GM12878 (cell line): ENCODE data around the gene PPP2R2B. TPM values are rescaled to one million over a fixed set of nuclear protein-coding genes. Genes with fewer than 3 reads are reported as not detected.

Source experiments
- ATAC-seq: fragments of 200-7000 bp; cut with Tn5 transposase; 3 replicates; pipeline ENCODE4 v1.9.1; 2020; ENCODE audit warnings: mild to moderate bottlenecking, moderate library complexity
- BruUV-seq: library from RNA; stranded (reverse); fragments of 400-500 nt; replicated peaks from 2 replicates; lab custom pipeline; 2021; lab: Mats Ljungman, UMichigan
- CTCF ChIA-PET: fragments of 300-600 bp; sonication (Branson Sonifier 250); formaldehyde crosslinking; extraction: SDS; loops from one replicate; lab custom pipeline; 2021; ENCODE audit warnings: inconsistent platforms; lab: Yijun Ruan, JAX
- POLR2A ChIA-PET: fragments of 350-600 bp; formaldehyde crosslinking; extraction: SDS; loops from one replicate; lab custom pipeline; 2021; ENCODE audit warnings: inconsistent platforms; lab: Charles Lee
- RAD21 ChIA-PET: fragments of 300-600 bp; sonication (Branson Sonifier 250); formaldehyde crosslinking; loops from one replicate; lab custom pipeline; 2023; ENCODE audit warnings: antibody characterized with exemption; ENCODE audit not compliant: unreplicated experiment; lab: Charles Lee
- SMC1A ChIA-PET: fragments of 300-600 bp; sonication (Branson Sonifier 250); formaldehyde crosslinking; loops from one replicate; lab custom pipeline; 2023; ENCODE audit not compliant: unreplicated experiment, uncharacterized antibody; lab: Charles Lee
- DNase-seq: peaks from one replicate; pipeline ENCODE4 v3.0.0-alpha.2; 2011; ENCODE audit warnings: low read depth, low spot score
- FAIRE-seq: peaks from 3 replicates; lab custom pipeline; 2011; peaks lifted over from hg19 to GRCh38; lab: Jason Lieb, UNC
- H2AFZ ChIP-seq: 2 replicates; pipeline ENCODE4 v1.6.0; 2011; ENCODE audit warnings: low read depth, low read length, control low read depth; ENCODE audit not compliant: control insufficient read depth
- H3K27ac ChIP-seq: 2 replicates; pipeline ENCODE4 v1.5.1; 2011; ENCODE audit warnings: control low read depth; ENCODE audit not compliant: control insufficient read depth, insufficient read depth
- H3K27me3 ChIP-seq, 2 experiments: replicated peaks in 1 of 2; 2 replicates each; pipeline versions ENCODE4 v1.6.0 to v1.6.1; 2011; ENCODE audit warnings: low read length in 1 of 2; ENCODE audit not compliant: control insufficient read depth in 2 of 2, insufficient read depth in 2 of 2
- H3K36me3 ChIP-seq, 2 experiments: 2 replicates each; pipeline ENCODE4 v1.5.1; 2011; ENCODE audit warnings: low read length in 1 of 2; ENCODE audit not compliant: control insufficient read depth in 2 of 2, insufficient read depth in 2 of 2
- H3K4me1 ChIP-seq: 2 replicates; pipeline ENCODE4 v1.6.1; 2011; ENCODE audit warnings: mild to moderate bottlenecking, low read length, moderate library complexity, mixed read lengths; ENCODE audit not compliant: control insufficient read depth, insufficient read depth
- H3K4me2 ChIP-seq: 2 replicates; pipeline ENCODE4 v1.6.0; 2011; ENCODE audit warnings: control low read depth; ENCODE audit not compliant: control insufficient read depth, insufficient read depth
- H3K4me3 ChIP-seq: fragments of 200-600 bp; sonication (generic); 2 replicates; pipeline ENCODE4 v1.5.1; 2016
- H3K79me2 ChIP-seq: 2 replicates; pipeline ENCODE4 v1.6.0; 2011; ENCODE audit warnings: low read length; ENCODE audit not compliant: control insufficient read depth, insufficient read depth
- H3K9ac ChIP-seq: 2 replicates; pipeline ENCODE4 v1.8.0; 2011; ENCODE audit warnings: low read length, control low read depth, mixed read lengths; ENCODE audit not compliant: control insufficient read depth, insufficient read depth
- H3K9me3 ChIP-seq: replicated peaks from 3 replicates; pipeline ENCODE4 v1.5.1; 2011; ENCODE audit warnings: mild to moderate bottlenecking, low read length; ENCODE audit not compliant: control insufficient read depth, insufficient read depth
- H4K20me1 ChIP-seq: 2 replicates; pipeline ENCODE4 v1.6.0; 2011; ENCODE audit not compliant: control insufficient read depth, insufficient read depth
- BACH1 ChIP-seq: fragments of 450-650 bp; IDR thresholded peaks from 2 replicates; pipeline ENCODE4 v1.6.1; 2017; ENCODE audit warnings: mild to moderate bottlenecking, borderline replicate concordance
- CBX3 ChIP-seq: fragments of 200-600 bp; sonication (generic); IDR thresholded peaks from 2 replicates; pipeline ENCODE4 v1.6.1; 2016; ENCODE audit warnings: low read depth, borderline replicate concordance
- CEBPZ ChIP-seq: fragments of 150-350 bp; IDR thresholded peaks from 2 replicates; pipeline ENCODE4 v1.6.1; 2016; ENCODE audit warnings: low read depth, low read length
- GABPA ChIP-seq: IDR thresholded peaks from 2 replicates; pipeline ENCODE4 v1.6.1; 2014; ENCODE audit warnings: antibody characterized with exemption, low read depth, mild to moderate bottlenecking, inconsistent platforms
- HCFC1 ChIP-seq: fragments of 150-350 bp; IDR thresholded peaks from 2 replicates; pipeline ENCODE4 v1.6.1; 2014; ENCODE audit warnings: low read length
- HDGF ChIP-seq: fragments of 450-650 bp; IDR thresholded peaks from 2 replicates; pipeline ENCODE4 v1.6.1; 2016; ENCODE audit warnings: antibody characterized with exemption
- NFXL1 ChIP-seq: fragments of 450-650 bp; IDR thresholded peaks from 2 replicates; pipeline ENCODE4 v1.6.1; 2017; ENCODE audit warnings: antibody characterized with exemption, mild to moderate bottlenecking, borderline replicate concordance
- NKRF ChIP-seq: fragments of 450-650 bp; conservative IDR thresholded peaks from 2 replicates; pipeline ENCODE4 v1.6.1; 2017; ENCODE audit warnings: mild to moderate bottlenecking, moderate library complexity
- RUNX3 ChIP-seq: IDR thresholded peaks from 2 replicates; pipeline ENCODE4 v1.6.1; 2012; ENCODE audit warnings: low read length, inconsistent platforms
- SP1 ChIP-seq: IDR thresholded peaks from one replicate; pipeline ENCODE4 v1.6.1; 2011; ENCODE audit warnings: low read depth, low read length
- WRNIP1 ChIP-seq: IDR thresholded peaks from 2 replicates; pipeline ENCODE4 v1.6.1; 2011; ENCODE audit warnings: low read depth, low read length, improper control_type of control experiment, borderline replicate concordance
- ZNF592 ChIP-seq: fragments of 450-650 bp; IDR thresholded peaks from 2 replicates; pipeline ENCODE4 v1.6.1; 2017; ENCODE audit warnings: mild to moderate bottlenecking, moderate library complexity
- WGBS: methylation state at CpG from one replicate; pipeline ENCODE4 v1.1.6; 2016; ENCODE audit warnings: low lambda C conversion rate; ENCODE audit not compliant: insufficient replicate concordance, insufficient coverage; ENCODE audit errors: missing lambda C conversion rate; 5-methylcytosine and 5-hydroxymethylcytosine counted together
- in situ Hi-C: fragments of 300-500 bp; cut with MboI; formaldehyde crosslinking; loops from 9 replicates; pipeline ENCODE4 v1.14.3; 2018; ENCODE audit warnings: mixed read lengths
- intact Hi-C: fragments of 100-400 bp; cut with micrococcal nuclease; formaldehyde crosslinking; loops from one replicate; pipeline ENCODE4 v1.14.2; 2022; ENCODE audit not compliant: unreplicated experiment
- polyA plus RNA-seq, 11 experiments: library from polyadenylated mRNA; depleted of rRNA in 4 of 11; unstranded in 6 of 11; stranded (reverse) in 5 of 11; fragments of >200 nt; fragmentation: Nextera tagmentation in 4 of 11; fragmentation: Illumina TruSeq in 1 of 11; extraction: Ambion mirVana in 4 of 11; extraction: Trizol in 1 of 11; gene quantifications; 1 replicate in 1 of 11; 2 replicates in 10 of 11; pipeline versions ENCODE4 v1.2.1 to v1.2.3, GENCODE V29; 2011 to 2016; ENCODE audit warnings: inconsistent platforms in 2 of 11, missing spikeins in 2 of 11, low read depth in 1 of 11
- total RNA-seq, 4 experiments: library from RNA; depleted of rRNA in 3 of 4; stranded (reverse); fragments of >200 nt in 3 of 4; fragmentation: Illumina TruSeq in 1 of 4; extraction: Trizol in 1 of 4; gene quantifications; 2 replicates each; pipeline versions ENCODE4 v1.2.1 to v1.2.3, GENCODE V29; 2013 to 2021

The PPP2R2B gene
- total and polyA plus RNA-seq, 10 of the 15 experiments (the other 5 are each of a cell fraction or from before 2014, with no cell fraction given) = not detected

GRCh38 chr5:146683861-146684260 is 194.7 kb downstream of the PPP2R2B start (continued):
- TF ChIP-seq GABPA (no peak), NFXL1 (no peak), HCFC1 (no peak), WRNIP1 (no peak), BACH1 (no peak), NKRF (no peak)

- CTCF ChIA-PET = no interaction called here
These were observed 195.5 kb downstream of the PPP2R2B start for GRCh38 chr5:146682899-146683532.

More at GRCh38 chr5:146682899-146683532, 195.5 kb downstream of the PPP2R2B start:
- no peak overlapping the region for H2AFZ ChIP-seq
- no peaks in the 10 kb centered on the region for H3K79me2 ChIP-seq
- FAIRE-seq (no peak), ATAC-seq (no peak), DNase-seq (no peak)
- ChIA-PET RAD21 (no interaction called here), SMC1A (no interaction called here), POLR2A (no interaction called here)
- no peaks in the 10 kb centered on the region for H3K9me3 ChIP-seq
- BruUV-seq = no TSS peak
- H3K4me1 ChIP-seq = no peaks in the 10 kb centered on the region
- TF ChIP-seq SP1 (no peak), ZNF592 (no peak), HDGF (no peak), RUNX3 (no peak), CEBPZ (no peak), CBX3 (no peak)
- no peak overlapping the region for H3K4me3 ChIP-seq
- H3K27ac ChIP-seq = no peak overlapping the region
- H3K36me3 ChIP-seq = no peaks in the 10 kb centered on the region
- no peak overlapping the region for H3K9ac ChIP-seq
- intact Hi-C loops (no loop called here), in situ Hi-C loops (no loop called here)
- no peaks in the 10 kb centered on the region for H4K20me1 ChIP-seq
- no peak overlapping the region for H3K4me2 ChIP-seq
- no peaks in the 10 kb centered on the region; a peak in 2 of 4 replicates for H3K27me3 ChIP-seq
- WGBS = 11% methylated on average over 5 of the region's 5 CpGs
